Measurements from ENCODE around the gene SCN11A.

Gene SCN11A

GRCh38 chr3:39013289-39013688, 38.5 kb downstream of the SCN11A start:
- in situ Hi-C loops (cut with HindIII; ENCODE audit: low sequenced_read_pairs): no loop called here

DNA sequence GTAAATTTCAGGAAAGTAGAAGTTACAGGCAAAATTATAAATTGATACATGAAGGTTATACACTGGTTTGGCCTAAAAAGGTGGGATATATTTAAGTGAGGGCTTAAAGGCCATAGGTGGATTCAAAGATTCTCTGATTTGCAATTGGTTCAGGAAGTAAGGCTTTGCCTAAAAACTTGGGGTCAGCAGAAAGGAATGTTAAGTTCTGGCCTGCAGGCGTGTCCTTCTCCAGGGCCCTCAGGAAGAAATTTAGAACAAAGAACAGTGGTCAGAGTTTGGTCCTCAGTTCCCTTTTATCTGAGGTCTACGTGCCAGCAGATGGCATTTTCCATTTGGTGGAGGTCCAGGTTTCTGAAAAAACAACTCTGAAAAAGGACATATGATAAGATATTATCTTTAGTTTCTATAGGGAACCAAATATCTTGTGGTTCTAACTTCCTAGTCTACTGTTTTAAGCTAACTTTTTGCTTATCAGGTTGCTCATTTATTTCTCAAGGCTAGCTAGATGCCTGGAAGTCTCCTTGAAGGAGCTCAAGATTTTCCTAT, 40.5 kb downstream of the SCN11A start:
- in situ Hi-C loops (cut with HindIII; ENCODE audit: low sequenced_read_pairs): no loop called here

- in situ Hi-C loops (cut with HindIII; ENCODE audit: low sequenced_read_pairs): no loop called here
These were observed 46.4 kb downstream of the SCN11A start for GRCh38 chr3:39005295-39005694.

All from endothelial cell of hepatic sinusoid (primary cell).